H9 (cell line): Measurements from ENCODE around the gene DHX40. TPM values are rescaled to one million over a fixed set of nuclear protein-coding genes. Genes with fewer than 3 reads are reported as not detected.

Experiments
- DNase-seq: peaks from one replicate; pipeline ENCODE4 v3.0.0-alpha.2; 2017
- H2AFZ ChIP-seq: one replicate; pipeline ENCODE4 v1.6.1; 2013; ENCODE audit warnings: mild to moderate bottlenecking, low read length, control low read depth, moderate library complexity
- H2AK5ac ChIP-seq: 2 replicates; pipeline ENCODE4 v1.6.1; 2013; ENCODE audit warnings: low read length, control low read depth, mixed read lengths; ENCODE audit not compliant: insufficient read length
- H2BK120ac ChIP-seq: one replicate; pipeline ENCODE4 v1.6.1; 2013; ENCODE audit warnings: low read depth, mild to moderate bottlenecking, low read length, control low read depth, inconsistent platforms; ENCODE audit not compliant: poor library complexity, severe bottlenecking
- H2BK12ac ChIP-seq: 2 replicates; pipeline ENCODE4 v1.6.1; 2013; ENCODE audit warnings: low read length, control low read depth, mixed read lengths, low read depth; ENCODE audit not compliant: insufficient read length
- H2BK15ac ChIP-seq: 2 replicates; pipeline ENCODE4 v1.6.1; 2013; ENCODE audit warnings: low read depth, low read length, control low read depth
- H2BK20ac ChIP-seq: one replicate; pipeline ENCODE4 v1.6.1; 2013; ENCODE audit warnings: low read depth, mild to moderate bottlenecking, low read length, control low read depth, inconsistent platforms; ENCODE audit not compliant: poor library complexity, severe bottlenecking
- H2BK5ac ChIP-seq: 2 replicates; pipeline ENCODE4 v1.6.1; 2013; ENCODE audit warnings: low read length, control low read depth, mixed read lengths; ENCODE audit not compliant: insufficient read length
- H3K14ac ChIP-seq: 2 replicates; pipeline ENCODE4 v1.6.1; 2013; ENCODE audit warnings: low read length, control low read depth; ENCODE audit not compliant: insufficient read depth
- H3K18ac ChIP-seq: 2 replicates; pipeline ENCODE4 v1.6.1; 2013; ENCODE audit warnings: low read depth, mild to moderate bottlenecking, mixed read lengths, low read length, control low read depth; ENCODE audit not compliant: insufficient read length
- H3K23ac ChIP-seq: 2 replicates; pipeline ENCODE4 v1.6.1; 2013; ENCODE audit warnings: low read length, control low read depth, mixed read lengths, low read depth; ENCODE audit not compliant: insufficient read length
- H3K23me2 ChIP-seq: 2 replicates; pipeline ENCODE4 v1.6.1; 2013; ENCODE audit warnings: low read depth, mild to moderate bottlenecking, mixed read lengths, low read length, control low read depth; ENCODE audit not compliant: insufficient read length, poor library complexity, severe bottlenecking
- H3K27ac ChIP-seq: 2 replicates; pipeline ENCODE4 v1.5.1; 2013; ENCODE audit warnings: low read length, control low read depth, mixed read lengths, low read depth; ENCODE audit not compliant: insufficient read length
- H3K27me3 ChIP-seq: 2 replicates; pipeline ENCODE4 v1.6.1; 2013; ENCODE audit warnings: low read length, control low read depth, inconsistent platforms; ENCODE audit not compliant: insufficient read depth
- H3K4ac ChIP-seq: 2 replicates; pipeline ENCODE4 v1.6.1; 2013; ENCODE audit warnings: low read depth, mild to moderate bottlenecking, control low read depth, inconsistent platforms, low read length, moderate library complexity
- H3K4me1 ChIP-seq: 2 replicates; pipeline ENCODE4 v1.6.1; 2013; ENCODE audit warnings: low read length, control low read depth, inconsistent platforms; ENCODE audit not compliant: insufficient read depth
- H3K4me2 ChIP-seq: 2 replicates; pipeline ENCODE4 v1.6.1; 2013; ENCODE audit warnings: low read length, control low read depth, mixed read lengths; ENCODE audit not compliant: insufficient read length, insufficient read depth
- H3K56ac ChIP-seq: 2 replicates; pipeline ENCODE4 v1.6.1; 2013; ENCODE audit warnings: low read depth, mild to moderate bottlenecking, mixed read lengths, low read length, control low read depth; ENCODE audit not compliant: insufficient read length
- H3K79me1 ChIP-seq: 2 replicates; pipeline ENCODE4 v1.6.1; 2013; ENCODE audit warnings: low read depth, mild to moderate bottlenecking, moderate library complexity, low read length, control low read depth, inconsistent platforms; ENCODE audit not compliant: insufficient read depth, poor library complexity, severe bottlenecking
- H3K79me2 ChIP-seq: 2 replicates; pipeline ENCODE4 v1.6.1; 2013; ENCODE audit warnings: low read length, control low read depth, inconsistent platforms; ENCODE audit not compliant: insufficient read depth
- H3K9ac ChIP-seq: 2 replicates; pipeline ENCODE4 v1.6.1; 2013; ENCODE audit warnings: low read length, control low read depth, mixed read lengths; ENCODE audit not compliant: insufficient read length; ENCODE audit errors: extremely low read depth
- H3K9me3 ChIP-seq: one replicate; pipeline ENCODE4 v1.6.1; 2013; ENCODE audit warnings: low read depth, low read length, inconsistent platforms; ENCODE audit not compliant: control insufficient read depth
- H3T11ph ChIP-seq: one replicate; pipeline ENCODE4 v1.6.1; 2013; ENCODE audit warnings: mild to moderate bottlenecking, low read length, control low read depth, inconsistent platforms
- H4K20me1 ChIP-seq: one replicate; pipeline ENCODE4 v1.6.1; 2013; ENCODE audit not compliant: control insufficient read depth, insufficient read length, insufficient read depth
- H4K5ac ChIP-seq: 2 replicates; pipeline ENCODE4 v1.6.1; 2013; ENCODE audit warnings: low read depth, mild to moderate bottlenecking, mixed read lengths, low read length, control low read depth; ENCODE audit not compliant: insufficient read length
- H4K8ac ChIP-seq: replicated peaks from 2 replicates; pipeline ENCODE4 v1.6.1; 2013; ENCODE audit warnings: low read length, control low read depth, mixed read lengths, low read depth; ENCODE audit not compliant: insufficient read length
- H4K91ac ChIP-seq: 2 replicates; pipeline ENCODE4 v1.6.1; 2013; ENCODE audit warnings: low read depth, mild to moderate bottlenecking, moderate library complexity, mixed read lengths, low read length, control low read depth; ENCODE audit not compliant: insufficient read length
- H3K27ac Mint-ChIP-seq, 3 experiments: 2 replicates in 2 of 3; 3 replicates in 1 of 3; pipeline ENCODE4 v1.8.0; 2020 to 2021; ENCODE audit warnings: mixed read lengths in 3 of 3, mild to moderate bottlenecking in 1 of 3, moderate library complexity in 1 of 3
- H3K27me3 Mint-ChIP-seq: 2 replicates; pipeline ENCODE4 v1.8.0; 2021; ENCODE audit warnings: low read depth, mild to moderate bottlenecking, moderate library complexity, mixed read lengths
- H3K36me3 Mint-ChIP-seq, 3 experiments: 2 replicates in 2 of 3; 3 replicates in 1 of 3; pipeline ENCODE4 v1.8.0; 2020 to 2021; ENCODE audit warnings: low read depth in 3 of 3, mixed read lengths in 3 of 3; ENCODE audit not compliant: insufficient read depth in 1 of 3
- H3K4me1 Mint-ChIP-seq, 2 experiments: 2 replicates each; pipeline ENCODE4 v1.8.0; 2020; ENCODE audit warnings: mixed read lengths in 2 of 2
- H3K4me3 Mint-ChIP-seq, 2 experiments: 2 replicates in 1 of 2; 3 replicates in 1 of 2; pipeline ENCODE4 v1.8.0; 2020 to 2021; ENCODE audit warnings: mild to moderate bottlenecking in 2 of 2, mixed read lengths in 2 of 2, moderate library complexity in 1 of 2
- H3K9me3 Mint-ChIP-seq, 2 experiments: 2 replicates in 1 of 2; 3 replicates in 1 of 2; pipeline ENCODE4 v1.8.0; 2020; ENCODE audit warnings: mild to moderate bottlenecking in 2 of 2, mixed read lengths in 2 of 2, moderate library complexity in 1 of 2
- CTCF ChIP-seq: fragments of 200-600 bp; sonication (generic); conservative IDR thresholded peaks from 3 replicates; pipeline ENCODE4 v1.8.0; 2021; ENCODE audit warnings: antibody characterized with exemption, mild to moderate bottlenecking
- WGBS: extraction: QIAGEN DNeasy Blood & Tissue Kit; methylation state at CpG from one replicate; pipeline ENCODE4 v1.1.7; 2013; ENCODE audit warnings: missing lambda C conversion rate, low lambda C conversion rate, mixed read lengths; ENCODE audit not compliant: insufficient read length; ENCODE audit errors: extremely low coverage; 5-methylcytosine and 5-hydroxymethylcytosine counted together
- total RNA-seq: library from RNA; stranded (reverse); gene quantifications from 2 replicates; pipeline ENCODE4 v1.2.1, GENCODE V29; 2021

Gene DHX40
- total RNA-seq, 1 experiment from 2014 or later = 28.8 TPM

- H4K5ac ChIP-seq = no peak overlapping the region
- no peak overlapping the region for H2BK120ac ChIP-seq
- H4K91ac ChIP-seq = no peak overlapping the region
- no peak overlapping the region for H3K23ac ChIP-seq
- peaks cover 62 to 84% (median 79%) of the 10 kb centered on the region in 3 experiments for H3K36me3 Mint-ChIP-seq
- H3K9ac ChIP-seq = no peak overlapping the region
- peaks cover 7% of the 10 kb centered on the region for H3K79me1 ChIP-seq
- no peaks in the 10 kb centered on the region for H3K23me2 ChIP-seq
- H2BK20ac ChIP-seq = no peak overlapping the region
- peaks cover 0 to 4% of the 10 kb centered on the region in 2 experiments; a peak in 1 of 5 replicates for H3K9me3 Mint-ChIP-seq
- no peak overlapping the region for H3K18ac ChIP-seq
- H3K27me3 ChIP-seq = no peaks in the 10 kb centered on the region
- no peak overlapping the region for H3K4me2 ChIP-seq
- no peak overlapping the region for H3K56ac ChIP-seq
- TF ChIP-seq CTCF = no peak
- no peak overlapping the region for H3K4ac ChIP-seq
- no peak overlapping the region for H2BK15ac ChIP-seq
- no peak overlapping the region for H3K27ac ChIP-seq
- H3K4me1 Mint-ChIP-seq = no peaks in the 10 kb centered on the region
- H2BK12ac ChIP-seq = no peak overlapping the region
- H3K79me2 ChIP-seq = no peaks in the 10 kb centered on the region; the same call in 1 of the 2 replicates
- no peak overlapping the region for H2AK5ac ChIP-seq
- no peak overlapping the region for H3K4me3 Mint-ChIP-seq
- no peak overlapping the region for H3K14ac ChIP-seq
- H3T11ph ChIP-seq = no peak overlapping the region
- no peaks in the 10 kb centered on the region for H4K20me1 ChIP-seq
- no peak overlapping the region for H2AFZ ChIP-seq
- H3K9me3 ChIP-seq = no peaks in the 10 kb centered on the region
- no peak overlapping the region for H2BK5ac ChIP-seq
- H3K27ac Mint-ChIP-seq = no peak overlapping the region
- no CpG with 5 or more reads among the region's 1 CpG for WGBS
- no peak overlapping the region for H4K8ac ChIP-seq
- H3K4me1 ChIP-seq = no peaks in the 10 kb centered on the region
- DNase-seq = no peak
- H3K27me3 Mint-ChIP-seq = no peaks in the 10 kb centered on the region
Measured at GRCh38 chr17:59650642-59651041, 85.2 kb downstream of the DHX40 start.
